ENCODE results near the gene KCNAB3.

Gene KCNAB3

DNA sequence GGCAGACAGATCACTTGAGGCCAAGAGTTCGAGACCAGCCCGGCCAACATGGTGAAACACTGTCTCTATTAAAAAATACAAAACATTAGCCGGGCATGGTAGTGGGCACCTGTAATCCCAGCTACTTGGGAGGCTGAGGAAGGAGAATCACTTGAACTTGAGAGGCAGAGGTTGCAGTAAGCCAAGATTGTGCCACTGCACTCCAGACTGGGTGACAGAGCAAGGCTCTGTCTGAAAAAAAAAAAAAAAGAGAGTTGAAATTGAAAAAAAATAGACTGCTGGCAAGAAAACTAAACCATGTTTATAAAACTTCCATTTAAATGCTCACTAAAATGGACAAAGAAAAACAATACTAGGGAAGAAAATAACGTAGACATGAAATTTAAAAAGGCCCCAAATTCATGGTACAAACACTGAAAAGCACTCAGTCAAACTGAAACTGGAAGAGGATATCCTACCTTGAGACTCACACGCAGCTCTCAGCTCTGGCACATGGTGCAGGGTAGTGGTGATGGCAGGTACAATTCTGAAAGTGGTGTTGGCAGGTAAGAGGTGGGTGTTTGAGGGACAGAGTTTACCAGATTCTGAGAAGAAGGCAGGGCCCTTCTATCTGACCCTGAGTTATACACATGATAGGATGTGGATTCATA is 21.6 kb upstream of the KCNAB3 start:
- TF ChIP-seq, protein P1, sequence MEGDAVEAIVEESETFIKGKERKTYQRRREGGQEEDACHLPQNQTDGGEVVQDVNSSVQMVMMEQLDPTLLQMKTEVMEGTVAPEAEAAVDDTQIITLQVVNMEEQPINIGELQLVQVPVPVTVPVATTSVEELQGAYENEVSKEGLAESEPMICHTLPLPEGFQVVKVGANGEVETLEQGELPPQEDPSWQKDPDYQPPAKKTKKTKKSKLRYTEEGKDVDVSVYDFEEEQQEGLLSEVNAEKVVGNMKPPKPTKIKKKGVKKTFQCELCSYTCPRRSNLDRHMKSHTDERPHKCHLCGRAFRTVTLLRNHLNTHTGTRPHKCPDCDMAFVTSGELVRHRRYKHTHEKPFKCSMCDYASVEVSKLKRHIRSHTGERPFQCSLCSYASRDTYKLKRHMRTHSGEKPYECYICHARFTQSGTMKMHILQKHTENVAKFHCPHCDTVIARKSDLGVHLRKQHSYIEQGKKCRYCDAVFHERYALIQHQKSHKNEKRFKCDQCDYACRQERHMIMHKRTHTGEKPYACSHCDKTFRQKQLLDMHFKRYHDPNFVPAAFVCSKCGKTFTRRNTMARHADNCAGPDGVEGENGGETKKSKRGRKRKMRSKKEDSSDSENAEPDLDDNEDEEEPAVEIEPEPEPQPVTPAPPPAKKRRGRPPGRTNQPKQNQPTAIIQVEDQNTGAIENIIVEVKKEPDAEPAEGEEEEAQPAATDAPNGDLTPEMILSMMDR (conservative IDR thresholded peaks at IDR 0.05; ENCODE audit: low read depth) = no peak
- no peak for DNase-seq (ENCODE audit: low spot score)
- CTCF ChIA-PET = no interaction called here
- no peak overlapping the region for H3K27ac ChIP-seq
- POLR2A ChIA-PET (ENCODE audit: low non-redundant PET) = no interaction called here

DNA sequence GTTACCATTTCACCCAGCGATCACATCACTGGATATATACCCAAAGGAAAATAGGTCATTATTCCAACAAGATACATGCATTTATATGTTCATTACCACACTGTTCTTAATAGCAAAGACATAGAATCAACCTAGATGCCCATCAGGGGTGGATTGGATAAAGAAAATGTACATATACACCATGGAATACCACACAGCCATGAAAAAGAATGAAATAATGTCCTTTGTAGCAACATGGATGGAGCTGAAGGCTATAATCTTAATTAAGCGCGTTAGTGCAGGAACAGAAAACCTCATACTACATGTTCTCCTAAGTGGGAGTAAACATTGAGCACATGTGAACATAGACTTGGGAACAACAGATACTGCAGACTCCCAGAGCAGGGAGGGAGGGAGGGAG is 20.9 kb upstream of the KCNAB3 start:
- DNase-seq (ENCODE audit: low spot score) = no peak
- CTCF ChIA-PET = no interaction called here
- no peak overlapping the region for H3K27ac ChIP-seq
- TF ChIP-seq, protein P1 (conservative IDR thresholded peaks at IDR 0.05; ENCODE audit: low read depth) = no peak
- POLR2A ChIA-PET (ENCODE audit: low non-redundant PET) = no interaction called here

DNA sequence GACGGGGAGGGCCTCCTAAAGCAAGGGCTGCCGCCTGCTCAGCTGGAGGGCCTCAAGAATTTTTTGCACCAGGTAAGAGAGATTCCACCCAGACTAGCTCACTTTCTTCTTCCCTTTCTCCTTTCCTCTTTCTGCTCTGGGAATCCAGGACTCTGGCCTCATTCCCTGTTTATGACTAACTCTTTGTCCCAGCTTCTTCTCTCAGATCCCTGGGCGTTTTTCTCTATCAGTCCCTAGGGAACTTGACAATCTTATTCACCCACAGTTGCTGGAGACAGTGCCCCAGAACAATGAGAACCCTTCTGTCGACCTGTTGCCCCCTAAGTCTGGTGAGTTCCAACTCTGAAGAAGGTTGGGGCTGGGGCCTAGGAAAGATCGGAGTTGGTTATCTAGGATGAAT is 18.0 kb upstream of the KCNAB3 start:
- ChIA-PET CTCF (interaction anchor here (0.7 to 1.2 kb wide), 4 partner anchors 12 to 1077 kb away, joined by 3 to 5 read pairs (median 4); no protein-coding TSS in a partner anchor), POLR2A (ENCODE audit: low non-redundant PET) (no interaction called here)
- H3K27ac ChIP-seq = no peak overlapping the region
- TF ChIP-seq, protein P1 (conservative IDR thresholded peaks at IDR 0.05; ENCODE audit: low read depth) = no peak
- no peak for DNase-seq (ENCODE audit: low spot score)

DNA sequence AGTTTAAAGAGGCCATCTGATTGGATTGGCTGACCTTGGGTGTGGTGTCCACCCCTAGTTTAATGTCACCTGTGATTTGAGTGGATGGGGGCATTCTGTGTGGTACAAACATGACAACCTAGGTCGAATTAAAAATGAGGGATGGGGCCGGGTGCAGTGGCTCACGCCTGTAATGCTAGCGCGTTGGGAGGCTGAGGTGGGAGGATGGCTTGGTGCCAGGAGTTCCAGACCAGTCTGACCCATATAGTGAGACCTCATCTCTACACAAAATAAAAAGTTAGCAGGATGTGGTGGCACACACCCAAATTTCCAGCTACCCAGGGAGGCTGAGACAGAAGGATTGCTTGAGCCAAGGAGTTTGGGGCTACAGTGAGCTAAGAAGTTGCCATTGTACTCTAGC is 16.8 kb upstream of the KCNAB3 start:
- TF ChIP-seq, protein P1 (conservative IDR thresholded peaks at IDR 0.05; ENCODE audit: low read depth) = no peak
- POLR2A ChIA-PET (ENCODE audit: low non-redundant PET) = interaction anchor here (0.6 kb wide), 1 partner anchor 12 kb away, joined by 4 read pairs; no protein-coding TSS in a partner anchor
- CTCF ChIA-PET = no interaction called here
- no peak for DNase-seq (ENCODE audit: low spot score)
- H3K27ac ChIP-seq = no peak overlapping the region

DNA sequence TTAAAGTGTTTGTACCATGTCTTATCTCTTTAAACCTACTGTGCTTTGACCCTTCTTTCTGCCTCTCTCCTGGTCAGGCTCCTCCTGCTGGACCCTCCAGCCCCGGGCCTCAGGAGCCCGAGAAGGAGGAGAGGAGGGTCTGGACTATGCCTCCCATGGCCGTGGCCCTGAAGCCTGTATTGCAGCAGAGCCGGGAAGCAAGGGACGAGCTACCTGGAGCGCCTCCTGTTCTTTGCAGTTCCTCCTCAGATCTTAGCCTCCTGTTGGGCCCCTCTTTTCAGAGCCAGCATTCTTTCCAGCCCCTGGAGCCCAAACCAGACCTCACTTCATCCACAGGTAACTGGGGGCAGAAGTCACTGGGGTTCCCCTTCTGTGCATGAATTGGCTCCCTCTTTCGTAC is 16.0 kb upstream of the KCNAB3 start:
- TF ChIP-seq, protein P1 (conservative IDR thresholded peaks at IDR 0.05; ENCODE audit: low read depth) = no peak
- ChIA-PET CTCF (no interaction called here), POLR2A (ENCODE audit: low non-redundant PET) (no interaction called here)
- H3K27ac ChIP-seq = no peak overlapping the region
- DNase-seq (ENCODE audit: low spot score) = no peak

DNA sequence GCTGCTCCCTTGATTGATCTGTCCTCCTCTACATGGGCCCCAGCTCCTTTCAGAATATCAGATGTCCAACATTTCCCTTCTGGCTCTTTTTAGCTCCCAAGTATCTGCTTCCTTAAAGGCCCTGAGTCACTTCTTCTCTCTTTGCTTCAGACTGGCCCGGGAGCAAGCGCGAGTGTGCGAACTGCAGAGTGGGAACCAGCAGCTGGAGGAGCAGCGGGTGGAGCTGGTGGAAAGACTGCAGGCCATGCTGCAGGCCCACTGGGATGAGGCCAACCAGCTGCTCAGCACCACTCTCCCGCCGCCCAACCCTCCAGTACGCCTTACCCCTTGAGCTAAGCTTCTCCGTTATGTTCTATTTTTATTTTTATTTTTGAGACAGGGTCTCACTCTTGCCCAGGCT is 14.7 kb upstream of the KCNAB3 start:
- DNase-seq (ENCODE audit: low spot score) = no peak
- CTCF ChIA-PET = interaction anchor here (0.9 to 1.6 kb wide), 2 partner anchors 11 to 97 kb away, joined by 3 to 6 read pairs; no protein-coding TSS in a partner anchor
- H3K27ac ChIP-seq = no peak overlapping the region
- POLR2A ChIA-PET (ENCODE audit: low non-redundant PET) = interaction anchor here (0.6 to 0.9 kb wide), 2 partner anchors 12 to 293 kb away, joined by 3 to 4 read pairs; no protein-coding TSS in a partner anchor
- TF ChIP-seq, protein P1 (conservative IDR thresholded peaks at IDR 0.05; ENCODE audit: low read depth) = no peak

Measured in RWPE1 (cell line).